ENCODE data around the gene RABGAP1L.

DNA sequence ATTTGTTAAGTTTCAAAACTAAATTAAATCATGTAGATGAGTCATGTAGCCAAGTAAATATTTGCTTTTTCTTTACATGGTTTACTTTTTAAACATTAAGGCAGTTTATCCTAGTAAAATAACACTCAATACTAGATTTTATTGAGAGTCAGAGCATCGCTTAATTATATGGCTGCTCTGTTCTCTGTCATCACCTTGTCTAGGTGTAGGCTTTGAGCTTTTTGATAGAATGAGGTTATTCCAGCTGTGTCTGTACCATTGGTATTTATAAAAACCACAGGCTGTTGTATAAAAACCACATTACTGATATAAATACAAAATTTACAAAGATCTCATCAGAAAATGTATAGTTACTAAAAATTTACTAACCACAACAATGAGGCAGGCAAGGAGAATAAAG, 245.9 kb downstream of the RABGAP1L start:
- no peak for TF ChIP-seq RAD21 (IDR thresholded peaks at IDR 0.05; ENCODE audit: insufficient read depth, low read depth, low read length)
- TF ChIP-seq, protein P1, sequence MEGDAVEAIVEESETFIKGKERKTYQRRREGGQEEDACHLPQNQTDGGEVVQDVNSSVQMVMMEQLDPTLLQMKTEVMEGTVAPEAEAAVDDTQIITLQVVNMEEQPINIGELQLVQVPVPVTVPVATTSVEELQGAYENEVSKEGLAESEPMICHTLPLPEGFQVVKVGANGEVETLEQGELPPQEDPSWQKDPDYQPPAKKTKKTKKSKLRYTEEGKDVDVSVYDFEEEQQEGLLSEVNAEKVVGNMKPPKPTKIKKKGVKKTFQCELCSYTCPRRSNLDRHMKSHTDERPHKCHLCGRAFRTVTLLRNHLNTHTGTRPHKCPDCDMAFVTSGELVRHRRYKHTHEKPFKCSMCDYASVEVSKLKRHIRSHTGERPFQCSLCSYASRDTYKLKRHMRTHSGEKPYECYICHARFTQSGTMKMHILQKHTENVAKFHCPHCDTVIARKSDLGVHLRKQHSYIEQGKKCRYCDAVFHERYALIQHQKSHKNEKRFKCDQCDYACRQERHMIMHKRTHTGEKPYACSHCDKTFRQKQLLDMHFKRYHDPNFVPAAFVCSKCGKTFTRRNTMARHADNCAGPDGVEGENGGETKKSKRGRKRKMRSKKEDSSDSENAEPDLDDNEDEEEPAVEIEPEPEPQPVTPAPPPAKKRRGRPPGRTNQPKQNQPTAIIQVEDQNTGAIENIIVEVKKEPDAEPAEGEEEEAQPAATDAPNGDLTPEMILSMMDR (IDR thresholded peaks at IDR 0.05 in 2 of 3, conservative IDR thresholded peaks at IDR 0.05 in 1 of 3; ENCODE audit: control insufficient read depth in 2 of 3, extremely low read depth in 1 of 3, insufficient read depth in 1 of 3, low read depth in 3 of 3, low read length in 3 of 3) = no peak
- no peak for TF ChIP-seq KDM1A (IDR thresholded peaks at IDR 0.05; ENCODE audit: borderline replicate concordance)
- no peak for TF ChIP-seq POLR2A (IDR thresholded peaks at IDR 0.05; ENCODE audit: low read depth, low read length)
- TF ChIP-seq RELA (IDR thresholded peaks at IDR 0.05; ENCODE audit: borderline replicate concordance, partially characterized antibody) = no peak
- no peak for TF ChIP-seq SRF (IDR thresholded peaks at IDR 0.05; ENCODE audit: low read depth in 2 of 2, low read length in 2 of 2)
- TF ChIP-seq GABPA (IDR thresholded peaks at IDR 0.05; ENCODE audit: low read depth) = no peak
- no peak for TF ChIP-seq YY1 (IDR thresholded peaks at IDR 0.05; ENCODE audit: low read depth, low read length)
- TF ChIP-seq PAX8 (IDR thresholded peaks at IDR 0.05) = no peak
- TF ChIP-seq, protein P2, sequence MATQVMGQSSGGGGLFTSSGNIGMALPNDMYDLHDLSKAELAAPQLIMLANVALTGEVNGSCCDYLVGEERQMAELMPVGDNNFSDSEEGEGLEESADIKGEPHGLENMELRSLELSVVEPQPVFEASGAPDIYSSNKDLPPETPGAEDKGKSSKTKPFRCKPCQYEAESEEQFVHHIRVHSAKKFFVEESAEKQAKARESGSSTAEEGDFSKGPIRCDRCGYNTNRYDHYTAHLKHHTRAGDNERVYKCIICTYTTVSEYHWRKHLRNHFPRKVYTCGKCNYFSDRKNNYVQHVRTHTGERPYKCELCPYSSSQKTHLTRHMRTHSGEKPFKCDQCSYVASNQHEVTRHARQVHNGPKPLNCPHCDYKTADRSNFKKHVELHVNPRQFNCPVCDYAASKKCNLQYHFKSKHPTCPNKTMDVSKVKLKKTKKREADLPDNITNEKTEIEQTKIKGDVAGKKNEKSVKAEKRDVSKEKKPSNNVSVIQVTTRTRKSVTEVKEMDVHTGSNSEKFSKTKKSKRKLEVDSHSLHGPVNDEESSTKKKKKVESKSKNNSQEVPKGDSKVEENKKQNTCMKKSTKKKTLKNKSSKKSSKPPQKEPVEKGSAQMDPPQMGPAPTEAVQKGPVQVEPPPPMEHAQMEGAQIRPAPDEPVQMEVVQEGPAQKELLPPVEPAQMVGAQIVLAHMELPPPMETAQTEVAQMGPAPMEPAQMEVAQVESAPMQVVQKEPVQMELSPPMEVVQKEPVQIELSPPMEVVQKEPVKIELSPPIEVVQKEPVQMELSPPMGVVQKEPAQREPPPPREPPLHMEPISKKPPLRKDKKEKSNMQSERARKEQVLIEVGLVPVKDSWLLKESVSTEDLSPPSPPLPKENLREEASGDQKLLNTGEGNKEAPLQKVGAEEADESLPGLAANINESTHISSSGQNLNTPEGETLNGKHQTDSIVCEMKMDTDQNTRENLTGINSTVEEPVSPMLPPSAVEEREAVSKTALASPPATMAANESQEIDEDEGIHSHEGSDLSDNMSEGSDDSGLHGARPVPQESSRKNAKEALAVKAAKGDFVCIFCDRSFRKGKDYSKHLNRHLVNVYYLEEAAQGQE (IDR thresholded peaks at IDR 0.05; ENCODE audit: low read depth, low read length) = no peak

Measured in GM12878 (cell line).